NT2/D1 (cell line): ENCODE data around the gene IGHMBP2.

Experiments used
- SUZ12 ChIP-seq: IDR thresholded peaks from 2 replicates; pipeline ENCODE4 v1.6.1; 2011; ENCODE audit not compliant: insufficient read length, insufficient read depth; ENCODE audit errors: extremely low read depth
- YY1 ChIP-seq: IDR thresholded peaks from 2 replicates; pipeline ENCODE4 v1.6.1; 2011; ENCODE audit not compliant: insufficient read length, insufficient read depth
- ZNF274 ChIP-seq: IDR thresholded peaks from 2 replicates; pipeline ENCODE4 v1.6.1; 2011; ENCODE audit warnings: mild to moderate bottlenecking, low read depth, low read length

GRCh38 chr11:68955607-68955958, 51.9 kb downstream of the IGHMBP2 start:
- TF ChIP-seq ZNF274: no peak
- no peak for TF ChIP-seq SUZ12
- TF ChIP-seq YY1: no peak
